Measurements from ENCODE around the gene ANP32E.
"Not testable (repeated sequence)": the region's sequence is repeated elsewhere in the genome, so short reads cannot be mapped to it uniquely, and the experiment has no call there.

ANP32E gene

DNA sequence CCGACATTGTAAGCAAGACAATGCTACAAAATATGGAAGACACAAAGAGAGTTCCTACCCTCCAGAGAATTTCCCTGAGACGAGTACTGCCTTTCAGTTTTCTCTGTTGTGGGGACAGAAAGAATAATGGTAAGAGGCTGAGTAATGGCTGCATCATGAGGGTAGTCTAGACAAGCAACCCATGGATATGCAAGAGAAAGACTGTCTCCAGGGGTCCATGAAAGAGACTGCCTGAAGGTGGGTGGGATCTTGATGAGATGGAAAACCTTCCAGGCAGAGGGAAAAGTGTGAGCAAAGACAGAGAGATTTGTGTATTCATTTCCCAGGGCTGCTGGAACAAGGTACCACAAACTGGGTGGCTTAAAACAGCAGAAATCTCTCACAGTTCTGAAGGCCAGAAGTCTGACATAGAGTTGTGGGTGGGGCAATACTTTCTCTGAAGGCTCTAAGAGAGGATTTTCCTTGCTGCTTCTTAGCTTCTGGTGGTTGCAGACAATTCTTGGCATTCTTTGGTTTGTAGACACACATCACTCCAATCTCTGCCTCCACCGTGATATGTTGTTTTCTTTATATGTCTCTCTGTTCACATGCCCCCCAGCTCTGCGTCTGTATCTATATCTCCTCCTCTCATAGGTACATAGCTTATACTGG is 41.4 kb downstream of the ANP32E start:
- no peak for DNase-seq (ENCODE audit: low spot score)
- in situ Hi-C loops (cut with MboI; ENCODE audit: low sequenced_read_pairs, unreplicated experiment) = no loop called here
- TF ChIP-seq, protein P1, sequence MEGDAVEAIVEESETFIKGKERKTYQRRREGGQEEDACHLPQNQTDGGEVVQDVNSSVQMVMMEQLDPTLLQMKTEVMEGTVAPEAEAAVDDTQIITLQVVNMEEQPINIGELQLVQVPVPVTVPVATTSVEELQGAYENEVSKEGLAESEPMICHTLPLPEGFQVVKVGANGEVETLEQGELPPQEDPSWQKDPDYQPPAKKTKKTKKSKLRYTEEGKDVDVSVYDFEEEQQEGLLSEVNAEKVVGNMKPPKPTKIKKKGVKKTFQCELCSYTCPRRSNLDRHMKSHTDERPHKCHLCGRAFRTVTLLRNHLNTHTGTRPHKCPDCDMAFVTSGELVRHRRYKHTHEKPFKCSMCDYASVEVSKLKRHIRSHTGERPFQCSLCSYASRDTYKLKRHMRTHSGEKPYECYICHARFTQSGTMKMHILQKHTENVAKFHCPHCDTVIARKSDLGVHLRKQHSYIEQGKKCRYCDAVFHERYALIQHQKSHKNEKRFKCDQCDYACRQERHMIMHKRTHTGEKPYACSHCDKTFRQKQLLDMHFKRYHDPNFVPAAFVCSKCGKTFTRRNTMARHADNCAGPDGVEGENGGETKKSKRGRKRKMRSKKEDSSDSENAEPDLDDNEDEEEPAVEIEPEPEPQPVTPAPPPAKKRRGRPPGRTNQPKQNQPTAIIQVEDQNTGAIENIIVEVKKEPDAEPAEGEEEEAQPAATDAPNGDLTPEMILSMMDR (IDR thresholded peaks at IDR 0.05; ENCODE audit: borderline replicate concordance, control extremely low read depth, extremely low read depth, insufficient read depth, missing control alignments) = no peak

DNA sequence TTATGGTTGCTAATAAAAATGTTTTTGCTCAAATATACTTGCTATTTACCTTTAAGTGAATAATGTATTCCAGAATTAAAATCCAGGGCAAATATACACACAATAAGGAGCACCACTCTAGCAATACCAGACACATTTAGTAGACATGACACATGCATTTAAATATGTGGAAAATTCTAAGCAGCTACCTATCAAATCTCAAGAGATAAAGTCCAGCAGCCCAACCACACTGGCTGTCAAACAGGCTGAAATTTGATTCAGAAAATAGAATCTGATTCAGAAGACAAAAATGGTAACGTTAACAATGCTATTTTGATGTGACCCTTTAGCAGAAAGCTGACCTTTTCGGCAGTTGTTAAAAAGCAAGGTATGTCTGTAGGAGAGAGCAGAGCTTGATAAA is 43.9 kb downstream of the ANP32E start:
- no peak for DNase-seq (ENCODE audit: low spot score)
- in situ Hi-C loops (cut with MboI; ENCODE audit: low sequenced_read_pairs, unreplicated experiment) = no loop called here
- TF ChIP-seq, protein P1 (IDR thresholded peaks at IDR 0.05; ENCODE audit: borderline replicate concordance, control extremely low read depth, extremely low read depth, insufficient read depth, missing control alignments) = no peak

DNA sequence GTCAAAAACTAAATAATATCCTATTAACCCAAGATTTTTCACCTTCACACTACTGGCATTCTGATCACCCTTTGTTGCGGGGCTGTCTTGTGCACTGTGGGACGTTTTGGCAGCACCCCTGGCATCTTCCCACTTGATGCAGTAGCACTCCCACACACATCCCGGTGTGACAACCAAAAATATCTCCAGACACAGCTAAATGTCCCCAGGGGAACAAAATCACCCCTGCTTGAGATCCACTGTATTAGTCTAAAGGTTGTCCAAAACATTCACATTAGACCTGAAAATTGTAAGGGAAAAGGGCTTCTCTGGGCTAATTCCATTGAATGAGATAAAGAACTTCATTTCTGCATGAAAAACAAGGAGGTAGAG is 48.4 kb downstream of the ANP32E start:
- in situ Hi-C loops (cut with MboI; ENCODE audit: low sequenced_read_pairs, unreplicated experiment) = no loop called here
- DNase-seq (ENCODE audit: low spot score) = no peak

GRCh38 chr1:150186789-150187559 is 48.9 kb downstream of the ANP32E start:
- in situ Hi-C loops (cut with MboI; ENCODE audit: low sequenced_read_pairs, unreplicated experiment) = no loop called here
- peak; percentile 57 for DNase-seq (ENCODE audit: low spot score)
- TF ChIP-seq, protein P1 (IDR thresholded peaks at IDR 0.05; ENCODE audit: borderline replicate concordance, control extremely low read depth, extremely low read depth, insufficient read depth, missing control alignments) = no peak

More for the DNA sequence above, 48.4 kb downstream of the ANP32E start:
- TF ChIP-seq, protein P1 (IDR thresholded peaks at IDR 0.05; ENCODE audit: borderline replicate concordance, control extremely low read depth, extremely low read depth, insufficient read depth, missing control alignments) = no peak

DNA sequence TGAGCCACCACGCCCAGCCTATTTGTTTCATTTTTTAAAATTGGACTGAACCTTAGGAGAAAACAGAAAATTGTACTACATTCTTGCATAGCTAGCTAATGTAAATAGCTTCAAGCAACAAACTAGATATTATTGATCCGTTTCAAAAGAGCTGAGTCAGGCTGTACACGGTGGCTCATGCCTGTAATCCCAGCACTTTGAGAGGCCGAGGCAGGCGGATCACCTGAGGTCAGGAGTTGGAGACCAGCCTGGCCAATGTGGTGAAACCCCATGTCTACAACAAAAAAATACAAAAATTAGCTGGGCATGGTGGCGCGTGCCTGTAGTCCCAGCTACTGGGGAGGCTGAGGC is 49.5 kb downstream of the ANP32E start:
- DNase-seq (ENCODE audit: low spot score); in situ Hi-C loops (cut with MboI; ENCODE audit: low sequenced_read_pairs, unreplicated experiment): not testable (repeated sequence)

GRCh38 chr1:150185481-150185880 is 50.4 kb downstream of the ANP32E start:
- DNase-seq (ENCODE audit: low spot score) = no peak
- TF ChIP-seq, protein P1 (IDR thresholded peaks at IDR 0.05; ENCODE audit: borderline replicate concordance, control extremely low read depth, extremely low read depth, insufficient read depth, missing control alignments) = no peak
- in situ Hi-C loops (cut with MboI; ENCODE audit: low sequenced_read_pairs, unreplicated experiment) = no loop called here

DNA sequence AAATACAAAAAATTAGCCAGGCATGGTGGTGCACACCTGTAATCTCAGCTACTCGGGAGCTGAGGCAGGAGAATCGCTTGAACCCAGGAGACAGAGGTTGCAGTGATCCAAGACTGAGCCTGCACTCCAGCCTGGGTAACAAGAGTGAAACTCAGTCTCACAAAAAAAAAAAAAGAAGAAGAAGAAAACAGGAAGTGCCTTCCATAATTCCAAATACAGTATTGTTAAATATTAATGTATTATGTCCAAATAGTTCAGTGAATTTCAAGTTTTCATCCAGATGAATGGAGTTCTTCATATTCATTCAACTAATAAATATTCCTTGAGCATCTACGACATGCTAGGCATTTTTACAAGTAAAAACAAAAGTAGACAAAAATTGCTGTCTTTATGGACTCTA is 52.9 kb downstream of the ANP32E start:
- in situ Hi-C loops (cut with MboI; ENCODE audit: low sequenced_read_pairs, unreplicated experiment) = no loop called here
- DNase-seq (ENCODE audit: low spot score) = no peak
- TF ChIP-seq, protein P1 (IDR thresholded peaks at IDR 0.05; ENCODE audit: borderline replicate concordance, control extremely low read depth, extremely low read depth, insufficient read depth, missing control alignments) = no peak

All from GM13976 (cell line).